Anterior cingulate cortex (tissue), 58 donors: Measurements from ENCODE around the gene G6PC3.

Experiments used
- DNase-seq, 58 donors: peaks; one replicate each; lab custom pipeline; 2025; lab: John Stamatoyannopoulos, UW

The G6PC3 gene

GRCh38 chr17:44059101-44059892 lies 11.2 kb upstream of the G6PC3 start:
- no peak for DNase-seq

DNA sequence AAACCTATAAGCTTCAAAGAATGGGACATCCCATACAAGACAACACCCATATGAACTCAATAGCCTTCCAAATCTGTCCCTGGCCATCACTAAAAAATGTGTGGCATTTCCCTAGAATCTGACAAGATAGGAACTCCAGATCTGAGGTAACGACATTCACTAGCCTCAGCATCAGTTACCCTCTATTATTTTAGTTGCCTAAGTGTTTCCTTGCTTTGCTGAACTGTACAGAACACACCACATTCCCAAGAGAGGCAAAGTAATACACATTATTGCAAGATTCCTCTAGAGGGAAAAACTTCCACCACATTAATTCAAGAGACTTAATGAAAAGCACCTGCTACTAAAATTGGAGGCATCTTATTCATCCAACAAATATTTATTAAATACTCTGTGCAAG lies 9.1 kb upstream of the G6PC3 start:
- DNase-seq, result no peak

DNA sequence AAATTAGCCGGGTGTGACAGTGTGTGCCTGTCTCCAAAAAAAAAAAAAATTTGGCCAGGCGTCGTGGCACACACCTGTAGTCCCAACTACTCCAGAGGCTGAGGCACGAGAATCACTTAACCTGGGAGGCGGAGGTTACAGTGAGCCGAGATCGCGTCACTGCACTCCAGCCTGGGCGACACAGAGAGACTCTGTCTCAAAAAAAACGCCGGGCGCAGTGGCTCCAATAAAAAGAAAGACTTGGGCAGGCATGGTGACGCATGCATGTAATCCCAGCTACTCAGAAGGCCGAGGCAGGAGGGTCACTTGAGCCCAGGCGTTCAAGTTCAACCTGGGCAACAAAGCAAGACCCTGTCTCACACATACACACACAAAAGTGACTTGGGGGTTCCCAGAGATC lies 7.7 kb upstream of the G6PC3 start:
- no peak for DNase-seq

DNA sequence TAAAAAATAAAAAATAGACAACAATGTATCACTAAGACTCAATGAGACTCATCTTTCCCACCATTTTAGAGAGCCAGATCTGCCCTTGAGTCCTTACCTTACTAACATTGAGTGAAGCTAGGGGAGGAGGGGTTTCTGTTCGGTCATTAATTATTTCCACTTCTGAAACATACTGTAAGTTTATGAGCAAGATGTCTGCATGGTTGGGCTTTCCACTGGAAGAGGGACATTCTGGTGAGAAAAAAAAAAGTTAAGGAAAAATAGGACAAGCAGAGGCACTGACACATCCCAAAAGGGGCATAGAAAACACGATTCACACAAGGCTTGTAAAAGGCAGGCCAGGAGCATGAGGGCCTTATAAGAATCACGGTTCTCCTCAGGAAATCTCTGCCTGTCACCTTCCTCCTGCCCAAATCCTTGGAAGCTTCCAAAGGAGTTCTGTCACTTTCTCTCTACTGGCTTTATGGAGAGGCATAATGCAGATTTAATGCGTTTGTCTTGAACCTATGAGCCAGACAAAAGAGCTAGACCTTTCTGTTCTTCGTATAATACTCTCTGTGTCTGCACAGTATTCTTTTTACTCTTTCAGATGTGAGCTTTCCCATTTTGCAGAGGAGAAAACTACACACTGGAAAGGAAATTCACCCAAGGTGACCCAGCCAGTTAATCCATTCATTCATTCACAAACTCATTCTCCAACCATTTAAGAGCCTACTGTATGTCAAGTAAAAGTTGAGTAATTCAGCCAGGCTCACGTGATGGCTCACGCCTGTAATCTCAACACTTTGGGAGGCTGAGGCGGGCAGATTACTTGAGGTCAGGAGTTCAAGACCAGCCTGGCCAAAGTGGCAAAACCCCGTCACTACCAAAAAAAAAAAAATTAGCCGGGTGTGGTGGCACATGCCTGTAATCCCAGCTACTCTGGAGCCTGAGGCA lies 6.6 kb upstream of the G6PC3 start:
- no peak for DNase-seq

DNA sequence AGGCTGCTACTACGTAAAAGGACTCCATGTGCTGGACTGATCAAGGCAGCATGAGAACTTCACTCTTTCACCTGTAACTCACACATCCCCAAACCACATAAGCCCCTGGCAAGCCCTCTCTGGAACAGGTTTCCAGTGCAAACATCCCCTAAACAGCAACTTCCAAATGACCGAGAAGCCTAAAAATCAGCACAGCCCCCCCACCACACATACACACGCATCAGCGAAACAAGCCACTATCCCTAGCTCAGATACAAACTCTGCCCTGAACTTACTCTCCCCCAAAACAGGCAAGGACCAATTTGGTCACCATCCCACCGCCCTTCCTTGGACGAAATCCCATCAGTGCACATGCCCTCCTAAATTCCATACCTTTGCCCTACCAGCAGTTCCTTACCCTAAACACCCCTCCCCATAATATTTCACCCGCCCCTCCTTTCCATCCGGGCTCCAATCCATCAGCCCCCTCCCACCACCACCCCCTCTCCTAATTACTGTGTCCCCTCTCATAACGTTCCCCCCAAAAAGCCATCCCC lies 4.8 kb upstream of the G6PC3 start:
- peak in 1 of 58 donors; percentile 59 for DNase-seq

DNA sequence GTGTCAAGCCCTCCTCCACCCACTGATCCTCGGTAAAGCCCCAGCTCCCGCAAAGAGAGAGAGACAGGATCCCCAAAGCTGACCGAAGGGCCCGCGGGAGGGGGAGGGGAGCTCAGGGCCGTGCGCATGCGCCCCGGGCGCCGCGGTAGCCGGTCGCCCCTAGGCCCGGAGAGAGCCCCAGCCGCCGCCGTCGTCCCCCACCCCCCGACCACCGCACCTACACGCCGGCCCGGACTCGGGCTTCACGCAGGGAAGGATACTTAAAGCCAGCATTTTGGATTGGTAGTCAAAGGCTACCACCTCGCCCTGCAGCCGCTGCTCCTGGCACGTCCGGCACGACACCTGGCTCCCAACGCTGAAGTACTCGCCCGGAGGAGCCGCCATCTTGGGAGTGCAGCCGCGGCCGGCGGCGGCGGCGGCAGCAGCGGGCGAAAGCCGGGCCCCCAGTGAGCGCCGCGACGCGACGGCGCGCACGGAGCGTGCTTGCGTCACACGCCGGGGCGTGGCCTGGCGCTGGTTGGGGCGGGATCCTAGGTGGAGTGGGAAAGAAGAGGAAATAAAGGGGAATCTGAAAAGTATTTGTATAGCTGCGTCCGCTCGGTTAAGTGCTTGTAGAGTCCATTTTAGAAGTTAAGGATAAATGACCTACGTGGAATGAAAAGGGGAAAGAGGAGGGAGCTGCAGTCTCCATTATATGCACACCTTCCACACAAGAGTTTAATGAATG lies 4.2 kb upstream of the G6PC3 start, which contains the start of gene LSM12:
Gene LSM12, minus strand, starts transcription at position 468 of the 727 bp plus-strand sequence. Its CDS starts 84 bp downstream, at position 384.
- peak in 57 of 58 donors; percentile 24 to 90 (median 74) for DNase-seq

- DNase-seq, result no peak
Observed at GRCh38 chr17:44067545-44067940, 3.0 kb upstream of the G6PC3 start.

- peak in 7 of 58 donors; percentile 9 to 68 (median 50) for DNase-seq
Observed at GRCh38 chr17:44069974-44070454, 521 bp upstream of the G6PC3 start.

- DNase-seq, result no peak
Observed at GRCh38 chr17:44071198-44071520, 624 bp downstream of the G6PC3 start.

DNA sequence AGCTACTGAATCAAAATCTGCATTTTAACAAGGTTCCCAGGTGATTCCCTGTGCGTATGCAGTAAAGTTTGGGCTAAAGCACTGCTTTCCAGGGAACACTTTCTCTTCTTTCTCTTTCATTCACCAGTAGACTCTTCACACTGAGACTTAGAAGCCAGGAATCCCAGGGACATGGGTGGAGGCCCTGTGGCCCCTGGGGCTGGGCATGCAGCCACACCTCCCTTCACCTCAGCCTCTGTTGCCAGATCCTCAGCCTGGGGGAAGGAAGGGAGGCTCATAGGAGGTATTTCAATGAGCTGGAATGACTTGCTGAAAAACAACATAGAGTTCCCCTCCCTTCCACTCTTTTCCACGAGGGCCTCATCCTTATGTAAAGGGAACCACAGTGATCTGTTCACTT lies 1.2 kb downstream of the G6PC3 start:
- DNase-seq, result no peak

DNA sequence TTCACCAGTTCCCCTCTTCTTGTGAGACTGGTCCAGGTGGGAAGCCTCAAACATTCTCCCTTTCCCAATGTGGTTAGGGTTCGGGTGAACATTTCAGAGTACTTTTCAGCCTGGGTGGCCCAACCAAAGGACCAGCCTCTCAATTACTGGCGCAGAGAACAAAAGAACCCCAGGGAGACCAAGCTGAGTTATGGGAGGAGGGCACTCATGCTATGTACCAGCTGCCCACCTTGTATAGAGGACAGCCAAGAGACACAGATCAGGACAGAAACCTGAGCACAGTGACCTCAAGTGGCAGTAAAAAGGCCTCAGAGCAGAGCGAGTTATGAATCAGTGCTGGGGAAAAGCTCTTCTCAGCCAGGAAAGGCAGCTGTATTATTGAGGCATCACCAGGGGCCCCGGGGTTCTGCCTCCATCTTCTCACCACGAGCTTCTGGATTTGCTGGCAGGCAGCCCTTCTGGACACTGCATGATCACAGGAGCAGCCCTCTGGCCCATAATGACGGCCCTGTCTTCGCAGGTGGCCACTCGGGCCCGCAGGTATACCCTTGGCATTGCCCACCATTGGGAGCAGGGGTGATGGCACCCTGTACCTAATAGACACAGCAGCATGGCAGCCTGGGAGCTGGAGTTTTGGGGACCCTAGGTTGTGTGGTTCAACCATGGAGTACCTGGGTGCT lies 3.8 kb downstream of the G6PC3 start:
- DNase-seq, result no peak

GRCh38 chr17:44074911-44075285 lies 4.4 kb downstream of the G6PC3 start:
- DNase-seq, result no peak

DNA sequence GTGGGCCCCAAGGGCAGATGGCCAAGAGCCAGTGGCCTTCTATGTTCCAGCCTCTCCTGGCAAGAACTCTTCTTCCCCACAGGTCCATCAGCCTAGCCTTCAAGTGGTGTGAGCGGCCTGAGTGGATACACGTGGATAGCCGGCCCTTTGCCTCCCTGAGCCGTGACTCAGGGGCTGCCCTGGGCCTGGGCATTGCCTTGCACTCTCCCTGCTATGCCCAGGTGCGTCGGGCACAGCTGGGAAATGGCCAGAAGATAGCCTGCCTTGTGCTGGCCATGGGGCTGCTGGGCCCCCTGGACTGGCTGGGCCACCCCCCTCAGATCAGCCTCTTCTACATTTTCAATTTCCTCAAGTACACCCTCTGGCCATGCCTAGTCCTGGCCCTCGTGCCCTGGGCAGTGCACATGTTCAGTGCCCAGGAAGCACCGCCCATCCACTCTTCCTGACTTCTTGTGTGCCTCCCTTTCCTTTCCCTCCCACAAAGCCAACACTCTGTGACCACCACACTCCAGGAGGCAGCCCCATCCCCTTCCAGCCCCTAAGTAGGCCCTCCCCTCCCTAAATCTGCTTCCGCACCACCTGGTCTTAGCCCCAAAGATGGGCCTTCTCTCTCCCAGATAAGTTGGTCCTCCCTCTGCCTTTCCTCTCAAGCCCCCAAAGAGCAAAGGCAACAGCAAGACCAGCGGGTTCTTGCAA lies 5.2 kb downstream of the G6PC3 start:
- DNase-seq, result no peak

DNA sequence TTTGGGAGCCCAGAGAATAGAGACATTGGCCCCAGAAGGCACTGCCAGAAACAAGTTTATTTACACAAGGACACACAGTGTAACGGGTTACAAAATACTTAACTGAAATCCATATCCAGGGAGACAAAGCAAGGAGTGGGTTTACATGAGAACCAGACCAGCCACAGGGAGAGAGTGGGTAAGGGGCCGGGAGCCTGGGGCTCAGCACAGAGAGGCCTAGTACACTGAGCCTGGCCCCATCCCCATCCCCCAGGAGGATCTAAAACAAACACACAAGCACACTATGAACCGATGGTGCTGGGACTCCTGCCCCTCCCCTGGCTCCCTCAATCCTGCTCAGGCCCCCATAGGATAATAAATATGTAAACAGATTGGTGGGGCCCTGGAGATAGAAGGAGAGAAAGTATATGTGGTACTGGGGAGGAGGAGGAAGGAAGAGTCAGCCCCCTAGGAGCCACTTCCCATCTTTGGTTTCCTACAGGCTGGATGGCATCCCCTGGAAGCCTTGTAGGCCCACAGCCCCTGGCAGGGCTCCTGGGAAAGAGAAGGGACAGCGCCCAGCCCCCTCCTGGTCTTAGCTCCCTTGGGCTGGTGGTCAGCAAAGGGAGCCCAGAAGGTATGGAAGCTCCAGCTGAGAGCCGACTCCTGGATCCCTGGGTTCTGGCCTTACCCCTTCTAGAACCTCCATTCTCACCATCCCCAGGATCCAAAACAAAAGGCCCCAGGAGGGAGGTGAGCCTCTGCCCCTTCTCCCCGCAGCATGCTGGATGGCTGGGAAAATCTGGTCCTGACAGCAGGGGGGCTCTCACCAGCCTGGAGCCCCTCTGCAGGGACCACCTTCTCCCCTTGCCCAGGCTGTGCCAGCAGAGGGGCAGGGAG lies 6.4 kb downstream of the G6PC3 start:
- no peak for DNase-seq

- DNase-seq, result peak in 2 of 58 donors; percentile 8 to 12
Observed at GRCh38 chr17:44077595-44077909, 7.0 kb downstream of the G6PC3 start.

DNA sequence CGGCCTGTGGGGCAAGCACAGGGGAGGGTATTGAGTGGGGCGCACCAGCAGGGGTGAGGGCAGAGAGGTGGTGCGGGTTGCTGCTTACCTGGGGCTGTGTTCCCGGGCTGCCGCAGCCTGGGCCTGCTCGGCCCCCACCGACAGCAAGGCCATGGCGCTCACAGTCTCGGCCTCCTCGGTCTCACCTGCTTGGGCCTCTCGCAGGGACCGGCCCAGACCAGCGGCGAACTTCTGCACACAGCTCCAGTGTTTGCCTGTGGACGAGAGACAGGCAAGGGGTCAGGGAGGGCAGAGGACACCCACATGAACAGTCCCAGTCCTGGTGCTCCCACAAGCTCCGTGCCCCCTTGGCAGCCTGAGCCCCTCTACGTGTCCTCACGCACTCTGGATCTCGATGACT lies 7.9 kb downstream of the G6PC3 start:
- no peak for DNase-seq

DNA sequence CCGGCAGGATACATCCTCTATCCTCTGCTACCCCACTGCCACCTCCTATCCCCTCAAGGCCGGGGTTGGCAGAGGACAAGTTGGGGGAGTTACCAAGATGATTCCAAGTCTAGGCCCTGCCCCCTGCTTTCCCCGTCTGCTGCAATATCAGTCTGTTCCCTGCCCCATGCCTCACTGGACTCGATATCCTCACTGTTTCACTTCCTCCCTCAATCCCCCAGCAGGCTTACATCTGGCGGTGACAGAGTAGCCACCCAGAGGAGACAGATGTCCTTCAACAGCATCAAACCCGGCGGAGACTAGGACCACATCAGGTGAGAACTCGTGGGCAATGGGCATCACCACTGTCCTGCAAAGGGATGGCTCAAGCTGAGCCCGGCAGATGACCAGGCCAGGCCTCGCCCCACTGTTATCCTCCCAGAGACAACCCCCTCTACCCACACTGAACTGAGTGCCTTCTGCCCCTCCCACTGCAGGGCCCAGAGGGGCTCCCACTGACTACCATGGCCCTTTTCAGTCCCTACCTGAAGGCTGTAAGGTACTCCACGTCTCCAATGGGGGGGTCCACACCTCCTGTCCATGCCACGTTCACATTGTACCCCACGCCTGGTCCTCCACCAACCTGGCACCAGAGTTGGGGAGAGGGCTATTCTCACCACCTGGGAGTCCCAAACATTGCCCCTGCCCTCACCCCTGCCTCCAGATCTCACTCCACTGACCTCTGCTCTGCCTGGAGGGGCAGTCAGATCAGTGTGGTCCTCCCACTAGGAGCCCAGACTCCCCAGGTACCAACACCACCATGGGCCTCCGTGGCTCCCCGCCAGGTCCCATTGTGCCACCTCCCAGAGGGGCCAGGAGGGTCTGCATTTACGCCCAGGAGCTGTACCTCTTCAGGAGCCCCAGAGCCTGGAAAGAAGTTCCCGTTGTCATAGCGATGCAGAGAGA lies 9.6 kb downstream of the G6PC3 start:
- DNase-seq, result no peak
